SU-DHL-6 (cell line): Measurements from ENCODE around the gene GNG4.

Experiments
- H2AFZ ChIP-seq: fragments of 200-600 bp; sonication (generic); 2 replicates; pipeline ENCODE4 v1.6.1; 2014; ENCODE audit warnings: low read depth, mild to moderate bottlenecking, moderate library complexity, mixed read lengths, antibody characterized with exemption, low read length; ENCODE audit not compliant: severe bottlenecking
- H3F3A ChIP-seq: fragments of 200-600 bp; shearing (Covaris generic); 2 replicates; pipeline ENCODE4 v1.6.0; 2016; ENCODE audit warnings: antibody characterized with exemption, mild to moderate bottlenecking; ENCODE audit not compliant: insufficient read depth
- H3K27ac ChIP-seq: fragments of 200-600 bp; sonication (generic); 2 replicates; pipeline ENCODE4 v1.5.1; 2016; ENCODE audit warnings: low read depth, mild to moderate bottlenecking, low read length, moderate library complexity, mixed read lengths
- H3K27me3 ChIP-seq: fragments of 200-600 bp; sonication (generic), shearing (Covaris generic); 2 replicates; pipeline ENCODE4 v1.6.0; 2014; ENCODE audit warnings: mild to moderate bottlenecking, low read length
- H3K36me3 ChIP-seq: fragments of 200-600 bp; sonication (generic); 2 replicates; pipeline ENCODE4 v1.6.1; 2014; ENCODE audit warnings: mild to moderate bottlenecking, low read length, mixed read lengths
- H3K4me2 ChIP-seq: fragments of 300-600, 200-600 bp; shearing (Covaris generic), sonication (generic); 2 replicates; pipeline ENCODE4 v1.6.0; 2014; ENCODE audit warnings: low read length, low read depth, mild to moderate bottlenecking; ENCODE audit not compliant: poor library complexity, severe bottlenecking
- H3K4me3 ChIP-seq: fragments of 200-600 bp; sonication (generic); 2 replicates; pipeline ENCODE4 v1.5.1; 2014; ENCODE audit warnings: antibody characterized with exemption, low read length, mild to moderate bottlenecking, mixed read lengths; ENCODE audit not compliant: insufficient read depth, poor library complexity, severe bottlenecking
- H3K79me2 ChIP-seq: fragments of 200-600 bp; sonication (generic); 2 replicates; pipeline ENCODE4 v1.6.1; 2014; ENCODE audit warnings: mild to moderate bottlenecking, low read length, moderate library complexity; ENCODE audit not compliant: insufficient read depth
- H3K9ac ChIP-seq: fragments of 200-600 bp; sonication (generic); 2 replicates; pipeline ENCODE4 v1.7.0; 2014; ENCODE audit warnings: mild to moderate bottlenecking, low read length
- H3K9me2 ChIP-seq: fragments of 200-600 bp; sonication (generic); replicated peaks from 2 replicates; pipeline ENCODE4 v1.6.1; 2014; ENCODE audit warnings: low read length; ENCODE audit not compliant: insufficient read depth
- H3K9me3 ChIP-seq: fragments of 200-600 bp; sonication (generic); 2 replicates; pipeline ENCODE4 v1.6.1; 2014; ENCODE audit warnings: low read length, mixed read lengths; ENCODE audit not compliant: insufficient read depth
- H4K20me1 ChIP-seq: fragments of 200-600 bp; sonication (generic); 2 replicates; pipeline ENCODE4 v1.6.1; 2014; ENCODE audit warnings: low read depth, mild to moderate bottlenecking, antibody characterized with exemption, low read length, moderate library complexity, mixed read lengths
- CTCF ChIP-seq: fragments of 200-600 bp; sonication (generic); IDR thresholded peaks from one replicate; pipeline ENCODE4 v1.5.1; 2017; ENCODE audit warnings: antibody characterized with exemption, mild to moderate bottlenecking, low read length, moderate library complexity; ENCODE audit not compliant: insufficient read depth, poor library complexity, severe bottlenecking
- EZH2phosphoT487 ChIP-seq: fragments of 200-600 bp; sonication (generic), shearing (Covaris generic); conservative IDR thresholded peaks from 2 replicates; pipeline ENCODE4 v1.6.1; 2018; ENCODE audit warnings: mild to moderate bottlenecking, antibody characterized with exemption, low read length, moderate library complexity, mixed read lengths

The GNG4 gene

GRCh38 chr1:235646463-235646862, 3.1 kb downstream of the GNG4 start:
- Histone ChIP-seq H3K9ac (no peak overlapping the region), H3K36me3 (no peaks in the 10 kb centered on the region), H3K79me2 (no peaks in the 10 kb centered on the region), H3K9me3 (no peaks in the 10 kb centered on the region), H3K27ac (no peak overlapping the region), H3K4me2 (no peak overlapping the region), H3K4me3 (no peak overlapping the region), H4K20me1 (no peaks in the 10 kb centered on the region), H2AFZ (no peak overlapping the region), H3K9me2 (no peaks in the 10 kb centered on the region), H3F3A (no peaks in the 10 kb centered on the region), H3K27me3 (no peaks in the 10 kb centered on the region)
- TF ChIP-seq EZH2phosphoT487, result no peak
- no peak for TF ChIP-seq CTCF

DNA sequence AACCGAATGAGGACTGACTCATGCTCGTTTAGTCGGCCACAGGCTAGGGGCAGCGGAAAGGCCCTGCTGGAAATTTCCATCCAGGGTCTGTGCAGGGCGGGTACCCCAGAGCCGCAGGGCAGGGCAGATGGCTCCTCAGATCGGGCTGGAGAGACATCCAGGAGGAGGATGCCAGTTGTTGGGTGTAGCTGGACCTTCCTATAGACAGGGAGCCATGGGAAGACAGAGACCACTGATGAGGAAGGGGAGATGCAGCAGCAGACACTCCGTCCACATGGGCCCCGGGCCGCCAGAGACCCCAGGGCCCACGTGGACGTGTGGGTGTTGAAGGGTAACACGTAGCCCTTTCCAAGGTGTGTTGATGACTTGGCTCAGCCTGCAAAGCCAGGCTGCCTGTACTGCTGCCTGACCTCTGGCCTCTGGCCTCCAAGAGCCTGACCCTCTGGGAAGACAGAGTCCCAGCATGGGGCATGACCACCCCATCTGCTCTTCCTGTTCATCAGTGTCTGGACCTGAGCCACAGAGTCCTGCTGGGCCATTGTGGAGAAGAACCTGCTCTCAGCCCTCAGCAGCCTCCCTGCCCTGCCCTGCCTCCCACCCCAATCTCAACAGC, 4.8 kb downstream of the GNG4 start:
- TF ChIP-seq EZH2phosphoT487 (no peak), CTCF (no peak)
- H3K9ac ChIP-seq, result no peak overlapping the region
- H4K20me1 ChIP-seq, result no peaks in the 10 kb centered on the region
- H3K27me3 ChIP-seq, result no peaks in the 10 kb centered on the region
- no peaks in the 10 kb centered on the region for H3K79me2 ChIP-seq
- H3K27ac ChIP-seq, result no peak overlapping the region
- no peaks in the 10 kb centered on the region for H3K9me2 ChIP-seq
- no peaks in the 10 kb centered on the region for H3F3A ChIP-seq
- H3K9me3 ChIP-seq, result no peaks in the 10 kb centered on the region
- H3K36me3 ChIP-seq, result no peaks in the 10 kb centered on the region
- H2AFZ ChIP-seq, result no peak overlapping the region
- no peak overlapping the region for H3K4me3 ChIP-seq
- no peak overlapping the region for H3K4me2 ChIP-seq

GRCh38 chr1:235643837-235644692, 5.5 kb downstream of the GNG4 start:
- no peaks in the 10 kb centered on the region for H3F3A ChIP-seq
- no peak overlapping the region for H3K9ac ChIP-seq
- H3K27ac ChIP-seq, result no peak overlapping the region

More at GRCh38 chr1:235643837-235644692, 5.5 kb downstream of the GNG4 start:
- Histone ChIP-seq H3K36me3 (no peaks in the 10 kb centered on the region), H3K4me2 (no peak overlapping the region), H3K9me3 (no peaks in the 10 kb centered on the region), H3K79me2 (no peaks in the 10 kb centered on the region), H4K20me1 (no peaks in the 10 kb centered on the region), H3K4me3 (no peak overlapping the region), H3K27me3 (no peaks in the 10 kb centered on the region), H3K9me2 (no peaks in the 10 kb centered on the region), H2AFZ (no peak overlapping the region)
- TF ChIP-seq CTCF (no peak), EZH2phosphoT487 (no peak)
